ENCODE data around the gene FEM1A. TPM values are rescaled to one million over a fixed set of nuclear protein-coding genes. Genes with fewer than 3 reads are reported as not detected.

The FEM1A gene
- total RNA-seq, 1 experiment from 2014 or later = 13.4 TPM

DNA sequence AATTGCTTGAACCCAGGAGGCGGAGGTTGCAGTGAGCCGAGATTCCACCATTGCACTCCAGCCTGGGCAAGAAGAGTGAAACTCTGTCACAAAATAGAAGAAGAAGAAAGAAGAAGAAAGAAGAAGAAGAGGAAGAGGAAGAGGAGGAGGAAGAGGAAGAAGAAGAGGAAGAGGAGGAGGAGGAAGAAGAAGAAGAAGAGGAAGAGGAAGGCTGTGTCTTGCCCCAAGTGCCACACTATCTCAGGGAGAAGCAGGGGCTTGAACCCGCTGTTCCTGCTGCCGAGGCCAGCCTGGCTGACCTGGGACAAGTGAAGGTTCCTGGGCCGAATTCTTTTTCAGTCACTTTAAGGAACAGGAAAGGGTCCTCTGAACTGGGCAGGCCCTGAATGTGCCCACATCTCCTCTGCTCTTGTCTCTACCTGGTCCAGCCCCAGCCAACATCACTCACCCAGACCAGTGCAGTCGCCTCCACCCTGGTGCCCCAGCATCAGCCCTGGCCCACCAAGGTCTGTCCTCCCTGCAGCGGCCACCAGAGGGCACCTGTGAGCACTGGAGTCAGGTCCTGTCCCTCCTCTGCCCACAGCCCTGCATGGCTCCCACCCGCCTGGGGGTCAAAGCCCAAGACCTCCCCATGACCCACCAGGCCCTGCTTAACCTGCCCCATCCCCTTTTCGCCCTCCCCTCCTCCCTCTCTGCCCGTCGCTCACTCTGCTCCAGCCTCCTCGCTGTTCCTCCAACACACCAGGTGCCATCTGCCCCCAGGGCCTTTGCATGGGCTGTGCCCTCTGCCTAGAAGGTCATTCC, 20.0 kb downstream of the FEM1A start:
- Histone ChIP-seq H3K4me3 (ENCODE audit: low read depth in 2 of 2, low read length in 2 of 2) (no peak overlapping the region), H3K27me3 (ENCODE audit: control insufficient read depth, insufficient read depth, low read length) (no peaks in the 10 kb centered on the region), H3K36me3 (ENCODE audit: control insufficient read depth, insufficient read depth, low read length) (no peaks in the 10 kb centered on the region), H3K27ac (ENCODE audit: low read length) (no peak overlapping the region), H3K4me1 (ENCODE audit: control insufficient read depth, insufficient read depth, low read length) (peaks cover 8% of the 10 kb centered on the region), H3K9me3 (ENCODE audit: control insufficient read depth, insufficient read depth, low read depth, low read length) (no peaks in the 10 kb centered on the region)
- POLR2A ChIA-PET = no interaction called here
- DNase-seq (ENCODE audit: low read depth, low spot score) (peak; percentile 48), ATAC-seq (peak; percentile 74)
- no TSS peak for BruUV-seq (replicated peaks)
- CTCF ChIA-PET = interaction anchor here (0.6 kb wide), 4 partner anchors 25 to 816 kb away, joined by 3 to 7 read pairs (median 6); no protein-coding TSS in a partner anchor
- TF ChIP-seq TCF7L2 (IDR thresholded peaks at IDR 0.05; ENCODE audit: low read depth, low read length) = no peak
- TF ChIP-seq SIN3A (IDR thresholded peaks at IDR 0.05; ENCODE audit: borderline replicate concordance, insufficient read depth, low read depth, low read length) = no peak
- TF ChIP-seq, protein P1, sequence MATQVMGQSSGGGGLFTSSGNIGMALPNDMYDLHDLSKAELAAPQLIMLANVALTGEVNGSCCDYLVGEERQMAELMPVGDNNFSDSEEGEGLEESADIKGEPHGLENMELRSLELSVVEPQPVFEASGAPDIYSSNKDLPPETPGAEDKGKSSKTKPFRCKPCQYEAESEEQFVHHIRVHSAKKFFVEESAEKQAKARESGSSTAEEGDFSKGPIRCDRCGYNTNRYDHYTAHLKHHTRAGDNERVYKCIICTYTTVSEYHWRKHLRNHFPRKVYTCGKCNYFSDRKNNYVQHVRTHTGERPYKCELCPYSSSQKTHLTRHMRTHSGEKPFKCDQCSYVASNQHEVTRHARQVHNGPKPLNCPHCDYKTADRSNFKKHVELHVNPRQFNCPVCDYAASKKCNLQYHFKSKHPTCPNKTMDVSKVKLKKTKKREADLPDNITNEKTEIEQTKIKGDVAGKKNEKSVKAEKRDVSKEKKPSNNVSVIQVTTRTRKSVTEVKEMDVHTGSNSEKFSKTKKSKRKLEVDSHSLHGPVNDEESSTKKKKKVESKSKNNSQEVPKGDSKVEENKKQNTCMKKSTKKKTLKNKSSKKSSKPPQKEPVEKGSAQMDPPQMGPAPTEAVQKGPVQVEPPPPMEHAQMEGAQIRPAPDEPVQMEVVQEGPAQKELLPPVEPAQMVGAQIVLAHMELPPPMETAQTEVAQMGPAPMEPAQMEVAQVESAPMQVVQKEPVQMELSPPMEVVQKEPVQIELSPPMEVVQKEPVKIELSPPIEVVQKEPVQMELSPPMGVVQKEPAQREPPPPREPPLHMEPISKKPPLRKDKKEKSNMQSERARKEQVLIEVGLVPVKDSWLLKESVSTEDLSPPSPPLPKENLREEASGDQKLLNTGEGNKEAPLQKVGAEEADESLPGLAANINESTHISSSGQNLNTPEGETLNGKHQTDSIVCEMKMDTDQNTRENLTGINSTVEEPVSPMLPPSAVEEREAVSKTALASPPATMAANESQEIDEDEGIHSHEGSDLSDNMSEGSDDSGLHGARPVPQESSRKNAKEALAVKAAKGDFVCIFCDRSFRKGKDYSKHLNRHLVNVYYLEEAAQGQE (IDR thresholded peaks at IDR 0.05; ENCODE audit: insufficient read depth in 1 of 2, low read depth in 2 of 2, low read length in 1 of 2) = 0 out of 4 replicates have a peak, but pooled peaks of 1 of the 2 experiments have one; percentile 39
- TF ChIP-seq, protein P2, sequence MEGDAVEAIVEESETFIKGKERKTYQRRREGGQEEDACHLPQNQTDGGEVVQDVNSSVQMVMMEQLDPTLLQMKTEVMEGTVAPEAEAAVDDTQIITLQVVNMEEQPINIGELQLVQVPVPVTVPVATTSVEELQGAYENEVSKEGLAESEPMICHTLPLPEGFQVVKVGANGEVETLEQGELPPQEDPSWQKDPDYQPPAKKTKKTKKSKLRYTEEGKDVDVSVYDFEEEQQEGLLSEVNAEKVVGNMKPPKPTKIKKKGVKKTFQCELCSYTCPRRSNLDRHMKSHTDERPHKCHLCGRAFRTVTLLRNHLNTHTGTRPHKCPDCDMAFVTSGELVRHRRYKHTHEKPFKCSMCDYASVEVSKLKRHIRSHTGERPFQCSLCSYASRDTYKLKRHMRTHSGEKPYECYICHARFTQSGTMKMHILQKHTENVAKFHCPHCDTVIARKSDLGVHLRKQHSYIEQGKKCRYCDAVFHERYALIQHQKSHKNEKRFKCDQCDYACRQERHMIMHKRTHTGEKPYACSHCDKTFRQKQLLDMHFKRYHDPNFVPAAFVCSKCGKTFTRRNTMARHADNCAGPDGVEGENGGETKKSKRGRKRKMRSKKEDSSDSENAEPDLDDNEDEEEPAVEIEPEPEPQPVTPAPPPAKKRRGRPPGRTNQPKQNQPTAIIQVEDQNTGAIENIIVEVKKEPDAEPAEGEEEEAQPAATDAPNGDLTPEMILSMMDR (IDR thresholded peaks at IDR 0.05) = peak; percentile 89
- no peak for TF ChIP-seq POLR2AphosphoS5 (IDR thresholded peaks at IDR 0.05; ENCODE audit: low read depth, low read length)
- intact Hi-C loops (cut with micrococcal nuclease; ENCODE audit: unreplicated experiment) = loop anchor here (5.0 kb wide), 1 partner anchor 41 kb away; no protein-coding TSS in a partner anchor
- in situ Hi-C loops (cut with HindIII; ENCODE audit: low pct_unique_long_range_greater_than_20kb, low sequenced_read_pairs) = no loop called here

DNA sequence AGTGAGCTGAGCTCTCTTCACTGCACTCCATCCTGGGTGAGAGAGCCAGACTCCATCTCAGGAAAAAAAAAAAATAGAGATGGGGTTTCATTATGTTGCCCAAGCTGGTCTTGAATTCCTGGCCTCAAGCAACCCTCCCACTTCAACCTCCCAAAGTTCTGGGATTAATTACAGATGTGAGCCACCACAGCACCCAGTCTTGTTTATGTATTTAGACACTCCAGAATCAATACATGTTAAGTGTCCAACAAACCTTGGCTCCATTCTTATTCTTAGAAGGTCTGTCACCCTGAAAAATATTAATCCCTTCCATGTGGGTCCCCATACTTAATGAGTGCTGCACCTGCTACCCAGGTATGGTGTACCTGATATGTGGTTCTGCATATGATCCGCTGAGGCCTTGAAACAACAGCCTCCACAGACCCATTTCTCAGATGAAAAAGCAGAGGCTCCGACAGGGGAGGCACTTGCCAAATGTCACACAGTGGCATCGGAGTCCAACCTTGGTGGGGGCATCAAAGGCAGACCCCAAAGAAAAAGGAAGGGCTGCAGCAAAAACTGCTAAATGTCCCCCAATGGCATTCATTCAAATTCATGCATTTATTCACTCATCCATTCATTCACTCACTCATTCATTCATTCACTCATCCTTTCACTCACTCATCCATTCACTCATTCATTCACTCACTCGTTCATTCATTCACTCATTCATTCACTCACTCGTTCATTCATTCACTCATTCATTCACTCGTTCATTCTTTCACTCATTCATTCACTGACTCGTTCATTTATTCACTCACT, 23.3 kb downstream of the FEM1A start:
- ATAC-seq = no peak
- intact Hi-C loops (cut with micrococcal nuclease; ENCODE audit: unreplicated experiment) (loop anchor here (5.0 kb wide), 1 partner anchor 37 kb away; no protein-coding TSS in a partner anchor), in situ Hi-C loops (cut with HindIII; ENCODE audit: low pct_unique_long_range_greater_than_20kb, low sequenced_read_pairs) (no loop called here)
- ChIA-PET CTCF (no interaction called here), POLR2A (no interaction called here)
- Histone ChIP-seq H3K9me3 (ENCODE audit: control insufficient read depth, insufficient read depth, low read depth, low read length) (no peaks in the 10 kb centered on the region), H3K4me1 (ENCODE audit: control insufficient read depth, insufficient read depth, low read length) (peaks cover 8% of the 10 kb centered on the region), H3K27ac (ENCODE audit: low read length) (no peak overlapping the region), H3K4me3 (ENCODE audit: low read depth in 2 of 2, low read length in 2 of 2) (no peak overlapping the region), H3K36me3 (ENCODE audit: control insufficient read depth, insufficient read depth, low read length) (no peaks in the 10 kb centered on the region), H3K27me3 (ENCODE audit: control insufficient read depth, insufficient read depth, low read length) (no peaks in the 10 kb centered on the region)
- TF ChIP-seq, protein P1 (IDR thresholded peaks at IDR 0.05; ENCODE audit: insufficient read depth in 1 of 2, low read depth in 2 of 2, low read length in 1 of 2) = no peak
- TF ChIP-seq POLR2AphosphoS5 (IDR thresholded peaks at IDR 0.05; ENCODE audit: low read depth, low read length) (no peak), TCF7L2 (IDR thresholded peaks at IDR 0.05; ENCODE audit: low read depth, low read length) (no peak), SIN3A (IDR thresholded peaks at IDR 0.05; ENCODE audit: borderline replicate concordance, insufficient read depth, low read depth, low read length) (no peak)
- TF ChIP-seq, protein P2 (IDR thresholded peaks at IDR 0.05) = no peak
- no TSS peak for BruUV-seq (replicated peaks)
- DNase-seq (ENCODE audit: low read depth, low spot score) = no peak
